ENCODE data around the gene CREB1. TPM values are rescaled to one million over a fixed set of nuclear protein-coding genes. Genes with fewer than 3 reads are reported as not detected.

Gene CREB1
- total RNA-seq, 4 donors from 2014 or later: 33.9 to 44.3 (median 37.1) TPM

DNA sequence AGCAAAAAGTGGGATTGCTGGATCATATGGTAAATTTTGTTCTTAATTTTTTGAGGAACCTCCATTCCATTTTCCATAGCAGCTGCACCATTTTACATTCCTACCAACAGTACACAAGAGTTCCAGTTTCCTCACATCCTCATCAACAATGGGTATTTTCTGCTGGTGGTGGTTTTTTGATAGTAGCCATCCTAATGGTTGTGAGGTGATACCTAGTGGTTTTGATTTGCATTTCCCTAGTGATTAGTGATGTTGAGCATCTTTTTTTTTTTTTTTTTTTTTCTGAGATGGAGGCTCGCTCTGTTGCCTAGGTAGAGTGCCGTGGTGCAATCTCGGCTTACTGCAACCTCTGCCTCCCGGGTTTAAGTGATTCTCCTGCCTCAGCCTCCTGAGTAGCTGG lies 65.0 kb downstream of the CREB1 start:
- Histone ChIP-seq H3K9me3 (peaks cover 0 to 17% (median 0%) of the 10 kb centered on the region in 3 donors), H3K4me3 (no peak overlapping the region), H3K4me1 (no peaks in the 10 kb centered on the region), H3K27me3 (no peaks in the 10 kb centered on the region), H3K36me3 (peaks cover 3 to 87% (median 9%) of the 10 kb centered on the region in 3 donors), H3K27ac (no peak overlapping the region)
- intact Hi-C loops (cut with DNase I): no loop called here
- DNase-seq: no peak
- no peak for TF ChIP-seq POLR2A (IDR thresholded peaks at IDR 0.05)
- TF ChIP-seq, protein P1, sequence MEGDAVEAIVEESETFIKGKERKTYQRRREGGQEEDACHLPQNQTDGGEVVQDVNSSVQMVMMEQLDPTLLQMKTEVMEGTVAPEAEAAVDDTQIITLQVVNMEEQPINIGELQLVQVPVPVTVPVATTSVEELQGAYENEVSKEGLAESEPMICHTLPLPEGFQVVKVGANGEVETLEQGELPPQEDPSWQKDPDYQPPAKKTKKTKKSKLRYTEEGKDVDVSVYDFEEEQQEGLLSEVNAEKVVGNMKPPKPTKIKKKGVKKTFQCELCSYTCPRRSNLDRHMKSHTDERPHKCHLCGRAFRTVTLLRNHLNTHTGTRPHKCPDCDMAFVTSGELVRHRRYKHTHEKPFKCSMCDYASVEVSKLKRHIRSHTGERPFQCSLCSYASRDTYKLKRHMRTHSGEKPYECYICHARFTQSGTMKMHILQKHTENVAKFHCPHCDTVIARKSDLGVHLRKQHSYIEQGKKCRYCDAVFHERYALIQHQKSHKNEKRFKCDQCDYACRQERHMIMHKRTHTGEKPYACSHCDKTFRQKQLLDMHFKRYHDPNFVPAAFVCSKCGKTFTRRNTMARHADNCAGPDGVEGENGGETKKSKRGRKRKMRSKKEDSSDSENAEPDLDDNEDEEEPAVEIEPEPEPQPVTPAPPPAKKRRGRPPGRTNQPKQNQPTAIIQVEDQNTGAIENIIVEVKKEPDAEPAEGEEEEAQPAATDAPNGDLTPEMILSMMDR (IDR thresholded peaks at IDR 0.05): no peak
- WGBS, 2 donors: 89 to 94% methylated on average over 4 of the region's 4 CpGs

DNA sequence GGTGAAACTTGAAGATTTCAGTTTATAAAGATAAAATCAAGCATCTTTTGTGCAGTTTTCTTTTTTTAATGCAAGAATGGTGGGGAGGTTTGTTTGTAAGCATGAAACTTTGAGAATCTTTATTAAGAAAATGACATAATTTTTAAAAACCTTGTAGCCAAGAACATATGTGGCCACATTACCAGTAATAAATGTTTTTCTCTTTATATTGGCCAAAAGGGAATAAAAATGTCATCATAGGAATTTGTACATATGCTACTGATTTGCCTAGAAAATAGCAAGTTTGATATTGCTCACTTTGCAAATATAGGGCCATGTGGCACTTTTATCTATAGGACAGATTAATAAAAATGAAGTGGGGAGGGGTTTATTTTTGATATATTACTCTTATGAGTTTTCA lies 69.9 kb downstream of the CREB1 start:
- Histone ChIP-seq H3K27me3 (no peaks in the 10 kb centered on the region), H3K4me1 (no peaks in the 10 kb centered on the region), H3K9me3 (no peaks in the 10 kb centered on the region), H3K36me3 (peaks cover 0 to 41% (median 5%) of the 10 kb centered on the region in 3 donors), H3K27ac (no peak overlapping the region), H3K4me3 (no peak overlapping the region)
- DNase-seq: no peak
- intact Hi-C loops (cut with DNase I): no loop called here
- TF ChIP-seq POLR2A (IDR thresholded peaks at IDR 0.05): no peak
- TF ChIP-seq, protein P1 (IDR thresholded peaks at IDR 0.05): no peak

DNA sequence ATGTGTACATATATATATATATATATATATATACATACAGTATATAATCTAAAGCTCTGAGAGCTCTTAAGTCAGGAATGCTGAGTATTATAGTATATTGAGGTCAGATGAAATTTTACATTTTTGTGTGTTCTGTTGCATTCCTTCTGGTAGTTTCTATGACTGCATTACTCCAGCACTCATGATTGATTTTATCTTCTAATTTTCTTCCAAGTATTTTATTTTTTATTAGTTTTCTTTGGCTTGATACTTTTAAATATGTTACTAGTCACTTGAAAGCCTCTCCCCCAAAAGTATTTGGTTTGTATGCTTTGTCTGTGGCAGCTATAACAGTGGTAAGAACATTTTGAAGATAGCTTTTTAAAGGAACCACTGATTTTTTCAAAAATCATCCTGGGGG lies 70.5 kb downstream of the CREB1 start:
- Histone ChIP-seq H3K27ac (no peak overlapping the region), H3K9me3 (no peaks in the 10 kb centered on the region), H3K4me1 (no peaks in the 10 kb centered on the region), H3K27me3 (no peaks in the 10 kb centered on the region), H3K36me3 (peaks cover 0 to 35% (median 5%) of the 10 kb centered on the region in 3 donors), H3K4me3 (no peak overlapping the region)
- TF ChIP-seq, protein P1 (IDR thresholded peaks at IDR 0.05): no peak
- no peak for TF ChIP-seq POLR2A (IDR thresholded peaks at IDR 0.05)
- DNase-seq: no peak
- intact Hi-C loops (cut with DNase I): no loop called here

DNA sequence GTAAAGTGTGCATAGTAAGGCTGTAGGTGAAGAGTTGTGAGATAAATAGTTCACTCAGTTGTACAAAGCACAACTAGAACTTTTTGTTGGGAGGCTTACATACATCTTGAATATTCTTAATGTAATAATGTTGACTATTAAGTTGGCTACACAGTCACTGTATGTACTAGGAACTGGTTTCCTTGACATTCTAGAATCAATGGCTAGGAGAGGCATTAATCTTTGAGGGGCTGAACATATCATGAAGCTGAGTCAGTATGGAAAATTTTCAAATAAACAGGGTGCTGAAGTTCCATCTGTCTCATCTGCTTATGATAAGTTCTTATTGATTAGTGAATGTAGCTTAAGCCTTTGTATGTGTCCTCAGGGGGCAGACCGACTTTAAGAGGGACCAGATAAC lies 72.0 kb downstream of the CREB1 start:
- intact Hi-C loops (cut with DNase I): no loop called here
- Histone ChIP-seq H3K9me3 (no peaks in the 10 kb centered on the region), H3K27ac (no peak overlapping the region), H3K4me3 (no peak overlapping the region), H3K36me3 (peaks cover 0 to 19% (median 0%) of the 10 kb centered on the region in 3 donors), H3K4me1 (no peaks in the 10 kb centered on the region), H3K27me3 (no peaks in the 10 kb centered on the region)
- WGBS, 2 donors: 86 to 100% methylated on average over 1 of the region's 1 CpG
- TF ChIP-seq POLR2A (IDR thresholded peaks at IDR 0.05): no peak
- TF ChIP-seq, protein P1 (IDR thresholded peaks at IDR 0.05): no peak
- DNase-seq: no peak

DNA sequence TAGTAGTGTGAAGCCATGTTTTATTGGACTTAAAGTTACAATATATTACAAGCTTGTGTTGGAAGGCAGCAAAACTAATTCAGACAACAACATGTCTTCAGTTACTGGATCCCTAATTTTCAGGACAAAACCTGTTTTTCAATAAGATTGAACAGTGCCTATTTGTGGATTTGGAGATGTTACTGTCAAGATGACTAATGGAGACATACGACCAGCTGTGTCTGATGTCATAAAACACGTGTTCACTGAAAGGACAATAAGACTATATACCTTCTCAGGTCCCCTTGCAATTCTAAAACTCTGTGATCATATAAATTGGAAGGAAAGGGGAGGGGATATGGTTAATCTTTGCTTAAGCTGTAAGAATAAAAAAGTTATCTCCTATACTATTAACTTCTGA lies 73.7 kb downstream of the CREB1 start:
- TF ChIP-seq, protein P1 (IDR thresholded peaks at IDR 0.05): no peak
- TF ChIP-seq POLR2A (IDR thresholded peaks at IDR 0.05): no peak
- intact Hi-C loops (cut with DNase I): no loop called here
- no peaks in the 10 kb centered on the region for H3K27me3 ChIP-seq
- no peaks in the 10 kb centered on the region for H3K4me1 ChIP-seq
- no peak overlapping the region for H3K27ac ChIP-seq
- DNase-seq: no peak
- no peaks in the 10 kb centered on the region for H3K9me3 ChIP-seq
- H3K4me3 ChIP-seq: no peak overlapping the region
- 40 to 65% methylated on average over 2 of the region's 2 CpGs for WGBS, 2 donors
- peaks cover 0 to 3% (median 0%) of the 10 kb centered on the region in 3 donors for H3K36me3 ChIP-seq
